T-helper 2 cell treated with Interferon-gamma antibody and Interleukin-4, amounts not matched to agents 100 ng/mL and 5 ng/mL, for 36 hours (primary cell): ENCODE results near the gene MTMR2. TPM values are rescaled to one million over a fixed set of nuclear protein-coding genes. Genes with fewer than 3 reads are reported as not detected.

Source experiments
- intact Hi-C: fragments of 100-400 bp; cut with micrococcal nuclease; formaldehyde crosslinking; loops from one replicate; pipeline ENCODE4 v1.15.1; 2023
- total RNA-seq: library from RNA; stranded (reverse); gene quantifications from 2 replicates; pipeline ENCODE4 v1.2.3, GENCODE V29; 2022

MTMR2 gene
- total RNA-seq, 1 donor from 2014 or later, result 20.1 TPM

GRCh38 chr11:95919514-95919913, 4.4 kb downstream of the MTMR2 start:
- intact Hi-C loops, result no loop called here

DNA sequence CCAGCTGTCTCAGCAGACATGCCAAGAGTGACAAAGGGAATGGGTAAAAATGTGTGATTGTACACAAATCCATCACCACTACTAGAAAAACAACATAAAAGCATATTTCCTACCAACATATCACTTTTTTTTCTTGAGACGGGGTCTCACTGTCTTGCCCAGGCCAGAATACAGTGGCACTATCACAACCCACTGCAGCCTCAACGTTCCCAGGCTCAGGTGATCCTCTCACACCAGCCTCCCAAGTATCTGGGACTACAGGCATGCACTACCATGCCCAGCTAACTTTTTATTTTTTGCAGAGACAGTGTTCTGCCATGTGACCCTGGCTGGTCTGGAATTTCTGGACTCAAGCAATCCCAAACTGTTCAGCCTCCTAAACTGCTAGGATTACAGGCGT, 5.2 kb downstream of the MTMR2 start:
- intact Hi-C loops, result no loop called here

DNA sequence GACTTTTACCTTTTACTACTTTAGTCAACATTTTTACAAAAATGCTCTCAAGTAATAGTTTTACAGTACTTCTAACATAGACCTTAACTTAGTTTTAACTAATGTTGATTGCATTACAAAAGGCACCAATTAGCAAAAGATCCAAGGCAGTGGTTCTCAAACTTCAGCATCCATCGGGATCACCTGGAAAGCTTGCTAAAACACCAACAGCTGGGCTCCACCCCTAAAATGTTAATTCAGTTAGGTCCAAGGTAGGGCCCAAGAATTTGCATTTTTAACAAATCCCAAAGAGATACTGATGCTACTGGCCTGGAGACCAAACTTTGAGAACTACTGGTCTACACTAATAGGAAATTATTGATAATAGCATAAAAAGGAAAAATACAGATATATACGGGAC, 5.9 kb downstream of the MTMR2 start:
- intact Hi-C loops, result no loop called here

GRCh38 chr11:95917193-95918036, 6.5 kb downstream of the MTMR2 start:
- intact Hi-C loops, result no loop called here

GRCh38 chr11:95916049-95916448, 7.9 kb downstream of the MTMR2 start:
- intact Hi-C loops, result no loop called here

GRCh38 chr11:95915051-95915450, 8.9 kb downstream of the MTMR2 start:
- intact Hi-C loops, result no loop called here

- intact Hi-C loops, result no loop called here
These were observed 9.9 kb downstream of the MTMR2 start for GRCh38 chr11:95913830-95914615.

DNA sequence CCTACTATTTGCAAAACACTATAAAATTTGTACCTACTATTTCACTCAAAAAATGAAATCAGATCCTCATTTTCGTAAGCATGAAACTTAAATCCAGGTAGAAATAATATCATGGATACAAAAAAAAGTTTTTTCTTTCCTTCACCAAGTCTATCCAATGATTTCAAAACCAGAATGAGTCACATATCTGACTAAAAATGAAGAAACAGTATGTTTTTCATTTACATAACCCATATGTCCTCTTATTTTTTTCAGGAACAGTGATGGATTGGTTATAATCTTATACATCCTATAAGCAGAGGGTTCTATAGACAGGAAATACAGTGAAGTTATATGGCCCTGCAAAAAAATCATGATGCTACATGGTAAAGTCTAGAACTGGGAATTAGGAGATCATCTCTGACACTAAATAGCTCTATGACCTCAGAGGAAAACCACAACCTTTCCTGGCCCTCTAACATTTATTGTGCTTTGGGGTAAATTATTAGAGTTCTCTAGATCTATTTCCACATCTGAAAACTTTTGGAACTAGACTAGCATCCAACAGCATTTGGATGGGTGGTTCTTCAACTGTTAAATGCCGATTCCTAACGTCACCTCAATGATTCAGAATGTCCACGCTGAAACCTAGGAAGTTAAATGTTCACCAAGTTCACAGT, 10.9 kb downstream of the MTMR2 start:
- intact Hi-C loops, result no loop called here

DNA sequence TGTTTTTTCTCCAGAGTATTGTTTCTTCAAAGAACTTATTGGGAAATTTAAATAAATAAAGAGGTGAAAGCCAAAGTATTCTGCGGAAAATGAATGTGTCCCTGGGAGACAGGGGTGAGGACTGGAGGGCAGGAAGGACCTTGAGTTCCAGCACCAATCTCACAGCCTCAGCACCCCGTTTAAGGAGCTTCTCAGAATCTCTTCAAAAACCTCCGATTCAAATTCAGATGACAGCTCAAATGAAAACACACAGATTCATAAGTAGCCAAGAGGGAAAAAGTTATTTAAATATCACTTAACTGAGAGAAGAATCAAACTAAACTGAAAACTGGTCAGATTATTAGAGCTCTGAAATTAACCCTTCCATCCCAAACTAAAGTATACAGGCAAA, 12.5 kb downstream of the MTMR2 start:
- intact Hi-C loops, result no loop called here

- intact Hi-C loops, result no loop called here
These were observed 13.1 kb downstream of the MTMR2 start for GRCh38 chr11:95910638-95911368.

GRCh38 chr11:95908826-95909225, 15.1 kb downstream of the MTMR2 start:
- intact Hi-C loops, result no loop called here

DNA sequence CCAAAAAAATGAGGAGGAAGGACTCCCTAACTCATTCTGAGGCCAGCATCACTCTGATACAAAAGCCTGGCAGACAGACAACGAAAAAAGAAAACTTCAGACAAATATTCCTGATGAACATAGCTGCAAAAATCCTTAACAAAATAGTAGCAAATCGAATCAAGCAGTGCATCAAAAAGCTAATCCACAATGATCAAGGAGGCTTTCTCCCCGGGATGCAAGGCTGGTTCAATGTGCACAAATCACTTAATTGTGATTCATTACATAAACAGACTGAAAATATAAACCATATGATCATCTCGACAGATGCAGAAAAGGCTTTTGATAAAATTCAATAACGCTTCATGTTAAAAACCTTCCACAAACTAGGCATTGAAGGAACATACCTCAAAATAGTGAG, 16.4 kb downstream of the MTMR2 start:
- intact Hi-C loops, result no loop called here

DNA sequence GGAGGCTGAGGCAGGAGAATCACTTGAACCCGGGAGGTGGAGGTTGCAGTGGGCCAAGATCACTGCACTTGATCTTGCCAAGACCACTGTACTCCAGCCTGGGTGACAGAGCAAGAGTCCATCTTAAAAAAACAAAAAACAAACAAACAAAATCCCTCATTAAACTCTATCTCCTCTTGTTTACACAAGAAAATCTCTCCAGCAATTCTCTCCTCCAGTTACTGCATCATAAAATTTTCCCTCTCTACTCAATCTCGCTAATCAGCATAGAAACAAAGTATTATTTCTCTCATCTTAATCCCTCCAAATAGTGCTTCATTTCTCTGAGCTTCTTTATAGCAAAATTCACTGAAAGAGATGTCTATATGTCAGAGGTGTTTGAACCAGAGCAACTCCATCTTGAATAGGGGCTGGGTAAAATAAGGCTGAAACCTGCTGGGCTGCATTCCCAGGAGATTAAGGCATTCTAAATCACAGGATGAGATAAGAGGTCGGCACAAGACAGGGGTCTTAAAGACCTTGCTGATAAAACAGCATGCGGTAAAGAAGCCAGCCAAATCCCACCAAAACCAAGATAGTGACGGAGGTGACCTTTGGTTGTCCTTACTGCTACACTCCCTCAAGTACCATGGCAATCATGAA, 19.8 kb downstream of the MTMR2 start:
- intact Hi-C loops, result no loop called here

- intact Hi-C loops, result no loop called here
These were observed 25.1 kb downstream of the MTMR2 start for GRCh38 chr11:95898782-95899181.

DNA sequence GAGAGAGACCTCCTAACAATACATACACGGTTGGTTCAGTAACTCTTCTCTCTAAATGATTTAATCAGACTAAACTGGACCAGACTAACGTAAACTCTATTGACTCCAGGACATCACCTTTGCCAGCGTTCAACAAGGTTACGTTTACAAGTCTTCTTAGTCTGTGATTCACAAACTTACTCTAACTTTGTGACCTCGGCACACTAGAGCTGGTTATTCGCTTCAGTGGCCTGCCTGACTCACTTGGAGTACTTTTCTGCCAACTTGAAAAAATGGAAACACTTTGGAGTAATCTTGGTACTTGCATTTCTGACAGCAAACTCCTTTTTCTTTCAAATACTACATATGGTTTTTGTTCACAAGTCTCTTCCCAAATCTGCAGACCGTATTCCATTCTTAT, 26.2 kb downstream of the MTMR2 start:
- intact Hi-C loops, result no loop called here

- intact Hi-C loops, result no loop called here
These were observed 28.1 kb downstream of the MTMR2 start for GRCh38 chr11:95895815-95896214.

DNA sequence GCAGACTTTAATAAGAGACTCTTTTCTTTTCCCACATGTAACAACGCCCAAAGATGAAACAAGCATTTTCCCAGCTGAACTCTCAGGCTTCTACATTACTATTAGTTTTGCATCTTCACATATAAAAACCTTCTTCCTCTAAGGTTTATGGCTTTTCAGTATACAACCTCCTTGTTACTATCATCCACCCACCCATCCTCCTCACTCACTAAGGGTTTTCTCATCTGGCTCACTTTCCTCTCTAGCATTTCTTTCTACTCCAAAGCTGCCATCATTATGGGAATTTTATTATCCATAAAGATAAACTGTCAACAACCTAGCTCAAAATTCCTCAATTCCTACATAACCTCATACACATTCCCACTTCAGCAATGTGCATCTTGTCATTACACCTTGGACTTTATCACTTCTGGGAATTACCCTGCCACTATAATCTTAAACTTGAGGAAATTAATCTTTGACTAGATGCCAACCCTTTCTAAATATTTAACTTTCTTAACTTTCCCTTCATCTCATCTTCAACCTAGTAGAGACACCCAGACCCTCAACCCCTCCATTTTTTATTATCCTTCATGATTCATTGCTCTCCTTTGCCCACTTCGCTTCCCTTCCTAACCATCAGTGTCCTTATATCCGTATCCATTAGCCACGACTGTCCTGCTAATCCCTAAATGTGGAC, 30.9 kb downstream of the MTMR2 start:
- intact Hi-C loops, result no loop called here

DNA sequence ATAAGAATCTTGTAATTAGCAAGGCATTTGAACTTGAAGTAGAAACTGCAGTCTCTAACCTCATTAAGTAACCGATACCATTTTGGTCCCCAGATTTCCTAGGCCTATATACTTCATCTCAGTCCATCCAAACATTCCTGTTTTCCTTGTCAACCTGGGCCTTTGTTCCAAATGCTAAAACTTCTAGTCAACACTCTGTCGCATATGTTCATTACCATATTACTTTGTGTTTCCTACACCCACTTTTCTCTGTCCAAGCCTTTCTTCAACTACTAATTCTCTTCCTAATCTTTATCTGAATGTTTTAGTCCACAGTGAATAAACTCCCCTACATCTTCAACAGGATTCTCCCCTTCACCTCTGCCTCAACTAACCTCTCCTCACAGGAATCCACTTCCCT, 31.4 kb downstream of the MTMR2 start:
- intact Hi-C loops, result no loop called here

GRCh38 chr11:95891423-95892170, 32.3 kb downstream of the MTMR2 start:
- intact Hi-C loops, result no loop called here

- intact Hi-C loops, result no loop called here
These were observed 35.1 kb downstream of the MTMR2 start for GRCh38 chr11:95888852-95889251.
